Gastroesophageal sphincter (tissue), 3 donors: ENCODE results near the gene ZIC2.

ENCODE experiments used
- CTCF ChIP-seq, 4 experiments: fragments of 200-600 bp in 2 of 4; fragments of 450-650 bp in 2 of 4; sonication (generic) in 1 of 4; IDR thresholded peaks; one replicate each; pipeline ENCODE4 v1.5.1; 2017 to 2019; ENCODE audit warnings: antibody characterized with exemption in 4 of 4, mild to moderate bottlenecking in 2 of 4, moderate library complexity in 2 of 4
- EP300 ChIP-seq: sonication (generic); formaldehyde crosslinking; IDR thresholded peaks from one replicate; pipeline ENCODE4 v1.6.1; 2017; ENCODE audit warnings: antibody characterized with exemption, mild to moderate bottlenecking
- POLR2A ChIP-seq, 2 donors: fragments of 450-650 bp; IDR thresholded peaks; one replicate each; pipeline ENCODE4 v1.6.1; 2017; ENCODE audit warnings: antibody characterized with exemption in 2 of 2, mild to moderate bottlenecking in 2 of 2, moderate library complexity in 1 of 2
- POLR2AphosphoS5 ChIP-seq: sonication (generic); formaldehyde crosslinking; IDR thresholded peaks from one replicate; pipeline ENCODE4 v1.6.1; 2017; ENCODE audit warnings: antibody characterized with exemption

- no peak for TF ChIP-seq CTCF (IDR thresholded peaks at IDR 0.05)
- TF ChIP-seq POLR2A (IDR thresholded peaks at IDR 0.05), result no peak
- no peak for TF ChIP-seq EP300
- no peak for TF ChIP-seq POLR2AphosphoS5
Measured at GRCh38 chr13:99971576-99972189, 9.9 kb upstream of the ZIC2 start, which contains the start of gene ZIC5.
